GM19239 (cell line): ENCODE results near the gene GLS.
"Not testable (repeated sequence)": the region's sequence is repeated elsewhere in the genome, so short reads cannot be mapped to it uniquely, and the experiment has no call there.

ENCODE experiments used
- DNase-seq: peaks from one replicate; pipeline ENCODE4 v3.0.0; 2011; ENCODE audit warnings: low spot score; ENCODE audit not compliant: insufficient read length
- FAIRE-seq: peaks from 2 replicates; lab custom pipeline; 2011; peaks lifted over from hg19 to GRCh38; lab: Jason Lieb, UNC

Gene GLS

DNA sequence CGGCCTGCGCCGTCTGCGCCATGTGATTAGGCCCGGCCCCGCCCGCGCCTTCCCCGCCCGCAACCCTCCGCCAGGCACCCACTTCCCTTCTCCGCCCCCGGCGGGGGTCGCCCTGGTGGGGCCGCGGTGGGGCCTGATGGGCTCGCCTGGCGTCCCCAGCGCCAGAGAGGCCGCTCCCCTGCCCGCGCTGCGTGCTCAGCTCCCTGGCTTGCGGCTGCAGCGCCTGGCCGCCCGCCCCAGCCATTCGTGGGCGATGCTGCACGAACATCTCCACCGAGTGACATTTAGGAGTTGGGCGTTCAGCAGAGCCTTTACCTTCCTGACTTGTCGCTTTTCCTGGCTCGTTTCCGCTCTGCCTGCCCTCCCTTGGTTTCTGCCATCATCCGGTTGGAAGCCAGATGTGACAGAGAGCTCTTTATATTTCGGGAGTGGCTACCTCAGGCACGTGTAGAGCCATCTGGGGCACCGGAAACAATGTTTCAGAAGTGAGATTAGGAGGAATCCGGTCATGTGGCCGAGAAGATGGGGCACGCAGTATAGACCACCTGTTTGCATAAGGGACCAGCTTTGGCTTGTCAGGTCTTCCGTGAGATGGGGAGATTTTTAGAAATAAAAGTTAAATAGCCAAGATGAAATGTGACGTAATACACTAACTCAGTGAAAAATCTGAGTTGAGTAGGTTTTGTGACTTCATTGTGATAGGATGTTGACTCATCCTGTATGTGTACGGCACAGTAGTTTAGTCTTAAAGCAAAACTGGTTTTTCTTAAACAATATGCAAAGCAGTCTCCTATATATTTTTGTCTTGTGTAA, 1.2 kb downstream of the GLS start:
- peak; percentile 28 for DNase-seq
- FAIRE-seq, result peak; percentile 98

DNA sequence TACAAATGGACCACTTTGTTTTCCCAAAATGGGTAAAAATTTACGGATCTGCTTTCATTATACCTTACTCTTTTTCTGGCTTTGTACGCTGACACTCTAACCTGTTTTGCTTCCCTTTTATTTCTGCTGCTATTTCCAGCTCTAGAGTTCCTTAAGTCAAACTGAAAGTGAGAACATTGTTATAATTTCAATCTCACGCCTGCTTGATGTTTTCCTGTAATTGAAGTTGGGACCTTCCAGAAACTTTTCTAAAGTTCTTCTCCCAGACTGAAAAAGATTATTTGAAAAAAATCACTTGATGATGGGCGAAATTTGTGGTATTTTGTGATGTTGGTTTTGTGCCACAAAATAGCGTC, 1.8 kb downstream of the GLS start:
- FAIRE-seq, result no peak

DNA sequence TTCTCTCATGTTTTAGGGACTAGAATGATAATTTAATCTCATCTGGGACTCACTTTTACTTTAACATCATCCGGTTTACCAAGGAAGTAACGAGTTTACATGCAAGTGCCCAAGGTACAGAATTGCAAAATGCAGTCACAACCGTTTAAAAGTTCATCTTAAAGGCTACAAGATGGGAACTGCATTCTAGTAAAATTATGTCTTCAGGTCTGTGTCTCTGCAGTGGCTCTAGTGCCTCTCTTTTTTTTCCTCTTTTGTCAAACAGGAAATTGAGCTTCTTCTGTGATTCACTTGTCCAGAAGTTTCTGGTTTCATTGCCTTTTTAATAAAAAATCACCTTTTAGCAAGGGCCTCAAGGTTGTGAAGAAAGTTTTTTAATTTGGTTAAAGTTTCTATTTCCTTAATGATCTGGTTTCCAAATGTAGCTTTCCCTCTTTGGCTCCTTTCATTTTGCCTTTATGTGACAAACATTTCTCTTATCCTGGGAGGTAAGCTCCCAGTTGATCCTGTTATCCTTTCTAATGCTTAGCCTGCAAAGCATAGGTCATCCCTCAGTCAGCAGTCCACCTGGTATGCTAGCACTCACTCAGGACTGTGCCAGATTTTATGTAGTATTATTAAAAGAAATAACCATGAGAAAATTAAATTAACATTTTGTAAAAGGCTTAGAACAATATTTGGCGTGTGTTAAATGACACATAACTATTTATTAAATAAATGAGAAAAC, 2.4 kb downstream of the GLS start:
- DNase-seq, result no peak

More for the DNA sequence above, 1.8 kb downstream of the GLS start:
- no peak for DNase-seq

DNA sequence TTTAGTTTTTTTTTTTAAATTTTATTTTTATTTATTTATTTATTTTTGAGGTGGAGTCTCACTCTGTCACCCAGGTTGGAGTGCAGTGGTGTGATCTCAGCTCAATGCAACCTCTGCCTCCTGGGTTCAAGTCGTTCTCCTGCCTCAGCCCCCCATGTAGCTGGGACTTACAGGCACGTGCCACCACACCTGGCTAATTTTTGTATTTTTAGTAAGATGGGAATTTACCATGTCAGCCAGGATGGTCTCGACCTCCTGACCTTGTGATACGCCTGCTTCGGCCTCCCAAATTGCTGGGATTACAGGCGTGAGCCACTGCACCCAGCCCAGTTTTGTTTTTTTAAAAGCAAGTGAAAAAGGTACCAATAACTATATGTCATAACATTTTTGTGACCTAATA, 5.2 kb downstream of the GLS start:
- FAIRE-seq, result peak; percentile 71
- not testable (repeated sequence) for DNase-seq

More for the DNA sequence above, 2.4 kb downstream of the GLS start:
- no peak for FAIRE-seq

DNA sequence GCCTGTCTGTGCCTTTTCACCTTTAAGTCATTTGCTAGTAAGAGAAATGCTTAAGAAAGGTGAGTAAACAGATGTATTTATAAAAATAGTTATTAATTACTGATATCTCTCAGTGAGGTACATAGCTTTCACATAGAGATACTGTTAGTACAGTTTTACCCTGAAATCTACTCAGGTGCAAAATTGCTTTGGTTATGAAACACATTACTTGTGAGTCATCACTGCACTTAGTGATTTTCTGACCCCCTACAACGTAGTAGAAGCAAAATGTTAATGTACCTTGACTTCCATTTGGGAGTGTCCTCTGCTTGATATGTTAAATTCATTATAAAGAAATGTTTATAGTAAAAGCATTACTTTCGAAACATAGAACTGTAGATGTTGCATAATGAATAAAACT, 6.5 kb downstream of the GLS start:
- DNase-seq, result no peak
- peak; percentile 65 for FAIRE-seq

DNA sequence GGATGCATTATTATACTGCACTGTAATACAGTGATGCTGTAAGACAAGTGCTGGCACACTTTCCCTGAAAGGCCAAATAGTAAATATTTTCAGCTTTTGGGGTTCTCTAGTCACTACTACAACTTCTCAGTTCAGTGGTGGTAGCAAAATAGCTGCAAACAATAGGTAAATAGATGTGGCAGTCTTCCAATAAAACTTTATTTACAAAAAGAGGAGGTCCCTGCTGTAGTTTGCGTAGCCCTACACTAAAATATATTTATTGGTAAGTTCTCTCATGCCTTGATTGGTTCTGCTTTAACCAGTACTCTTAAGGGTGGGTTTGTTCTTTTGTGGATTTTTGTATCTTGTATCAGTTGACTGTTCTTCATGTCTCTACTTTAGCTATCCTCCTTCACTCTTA, 7.8 kb downstream of the GLS start:
- DNase-seq (no peak), FAIRE-seq (no peak)

DNA sequence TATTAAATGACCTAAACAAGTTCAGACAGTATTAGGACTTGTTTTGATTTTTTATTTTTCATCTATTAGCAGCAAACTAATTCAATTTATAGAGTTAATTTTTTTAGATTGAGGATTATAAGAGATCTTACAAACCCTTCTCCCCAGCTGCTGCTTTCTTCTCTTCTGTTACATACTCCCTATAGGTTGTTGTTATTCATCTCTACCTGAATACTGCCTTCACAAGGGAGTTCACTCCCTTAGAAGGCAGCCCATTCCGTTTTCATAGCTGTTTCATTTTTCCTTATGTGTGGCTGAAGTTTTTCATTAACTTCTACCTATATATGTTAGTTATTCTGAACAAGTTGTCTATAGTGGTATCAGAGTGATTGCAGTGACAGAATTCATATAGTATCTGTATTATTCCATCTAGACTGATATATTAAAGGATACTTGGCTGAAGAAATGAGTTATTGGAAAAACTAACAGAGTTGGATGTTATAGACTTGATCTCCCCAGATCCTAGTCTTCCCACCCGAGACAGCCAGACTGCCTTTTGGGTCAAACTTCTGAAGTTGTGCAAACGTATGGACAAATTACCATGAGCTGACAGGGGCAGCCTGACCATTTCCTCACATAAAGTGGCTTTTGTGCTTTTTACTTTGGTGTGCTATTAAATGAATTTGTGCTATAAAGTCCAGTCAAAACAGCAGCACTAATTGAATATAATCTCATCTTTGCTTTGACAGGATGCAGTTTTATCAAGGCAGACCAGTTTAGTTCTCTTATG, 8.7 kb downstream of the GLS start:
- FAIRE-seq (no peak), DNase-seq (no peak)

DNA sequence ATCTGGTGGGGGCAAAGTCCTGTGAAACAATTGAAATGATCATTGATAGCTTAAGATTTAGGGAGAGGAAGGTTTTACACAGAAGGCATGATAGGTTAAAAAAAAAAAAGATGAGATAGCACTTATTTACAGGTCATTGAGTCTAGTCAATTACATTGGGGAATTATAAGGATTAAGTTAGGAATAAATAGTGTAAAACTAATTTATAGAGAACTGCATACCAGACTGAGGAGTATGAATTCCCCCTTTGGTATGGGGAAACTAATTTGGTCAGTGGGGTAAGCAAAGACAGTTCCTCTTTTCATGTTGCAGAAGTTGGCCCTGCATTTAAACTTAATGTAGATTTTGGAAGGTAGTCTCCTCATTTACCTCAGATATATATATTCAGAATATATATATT, 10.8 kb downstream of the GLS start:
- DNase-seq (no peak), FAIRE-seq (peak; percentile 66)

DNA sequence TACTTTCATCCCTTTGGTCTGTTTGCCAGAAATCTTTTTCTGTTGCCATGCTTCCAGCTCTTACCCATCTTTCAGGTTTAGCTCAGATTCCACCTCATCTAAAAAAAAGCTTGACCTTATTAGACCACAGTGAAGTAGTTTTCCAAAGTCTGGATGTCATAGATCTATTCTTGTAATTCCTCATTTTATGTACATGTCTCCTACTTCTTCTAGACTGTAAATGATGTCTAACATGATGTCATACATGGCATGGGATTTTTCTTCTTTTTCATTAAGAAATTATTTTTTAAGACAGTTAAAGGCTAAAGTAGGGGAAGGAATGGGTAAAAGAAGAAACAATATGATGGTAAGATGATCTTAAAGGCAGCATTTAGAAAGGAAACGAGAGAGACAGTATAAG, 11.3 kb downstream of the GLS start:
- DNase-seq (no peak), FAIRE-seq (no peak)

DNA sequence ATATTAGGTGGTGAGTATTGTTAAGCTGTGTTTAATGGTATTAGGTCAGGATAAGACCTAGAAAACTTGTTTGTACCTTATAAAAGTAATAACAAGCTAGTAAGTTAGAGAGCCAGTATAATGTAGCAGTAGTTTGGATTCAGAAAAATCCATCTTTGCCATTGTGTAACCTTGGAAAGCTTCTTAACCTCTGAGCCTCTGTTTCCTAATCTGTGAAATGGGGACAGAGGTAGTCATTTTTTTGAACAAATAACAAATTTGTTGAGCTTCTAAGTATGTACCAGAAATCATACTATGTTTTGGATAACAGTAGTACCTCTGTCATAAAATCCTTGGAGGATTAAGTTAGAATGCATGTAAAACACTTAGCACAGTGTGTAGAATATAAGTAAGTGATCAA, 12.5 kb downstream of the GLS start:
- no peak for FAIRE-seq
- DNase-seq, result no peak

DNA sequence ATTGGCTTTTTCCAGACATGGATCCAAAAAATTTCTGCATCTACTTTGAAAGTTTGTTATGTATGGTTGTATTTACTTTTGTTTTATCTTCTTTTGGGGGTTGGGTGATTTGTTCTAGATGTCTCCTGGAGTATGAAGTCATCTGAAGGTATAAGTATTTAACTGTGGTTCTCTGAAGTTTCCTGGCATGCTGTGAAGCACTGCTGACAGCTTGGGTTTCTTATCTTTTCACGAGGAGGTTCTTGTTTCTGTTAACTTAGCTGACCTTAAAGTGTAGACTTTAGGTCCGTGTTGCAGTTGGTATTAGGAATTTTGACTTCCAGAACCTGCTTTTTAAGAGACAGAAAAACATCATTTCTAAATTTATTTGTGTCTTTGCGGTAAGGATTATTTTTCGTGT, 15.9 kb downstream of the GLS start:
- FAIRE-seq, result no peak
- no peak for DNase-seq

DNA sequence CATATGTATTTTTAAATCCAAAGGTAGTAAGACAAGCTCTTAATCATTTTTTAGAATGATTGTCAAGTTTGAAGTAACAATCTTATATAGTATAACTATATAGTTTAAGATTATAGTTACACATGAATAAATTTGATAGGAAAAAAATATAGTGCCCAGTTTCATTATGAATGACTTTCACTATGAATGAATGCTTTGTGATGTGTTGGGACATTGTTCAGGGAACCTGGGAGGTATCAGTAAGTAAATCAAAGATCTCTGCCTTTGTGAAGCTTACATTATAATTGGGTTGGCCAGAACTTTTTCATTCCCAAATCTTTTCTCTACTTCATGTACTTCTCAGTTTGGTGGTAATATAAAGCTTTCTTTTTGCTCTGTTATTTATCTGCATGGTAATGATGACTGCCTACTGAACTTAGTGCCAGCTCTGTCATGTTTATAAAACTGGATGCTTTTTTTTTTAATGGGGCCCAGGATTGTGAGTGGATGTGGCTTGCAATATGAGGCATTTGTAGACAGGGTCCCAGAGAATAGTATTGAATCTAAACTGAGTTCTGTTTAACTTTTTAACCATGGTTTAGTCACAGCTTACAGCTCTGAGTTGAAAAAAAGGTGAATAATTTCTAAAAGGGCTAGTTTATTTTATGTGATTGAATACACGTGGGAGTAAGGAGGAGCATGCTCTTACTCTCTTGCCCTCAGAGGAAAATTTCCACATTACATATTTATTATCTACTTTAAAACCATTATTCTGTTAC, 23.3 kb downstream of the GLS start:
- FAIRE-seq, result no peak

DNA sequence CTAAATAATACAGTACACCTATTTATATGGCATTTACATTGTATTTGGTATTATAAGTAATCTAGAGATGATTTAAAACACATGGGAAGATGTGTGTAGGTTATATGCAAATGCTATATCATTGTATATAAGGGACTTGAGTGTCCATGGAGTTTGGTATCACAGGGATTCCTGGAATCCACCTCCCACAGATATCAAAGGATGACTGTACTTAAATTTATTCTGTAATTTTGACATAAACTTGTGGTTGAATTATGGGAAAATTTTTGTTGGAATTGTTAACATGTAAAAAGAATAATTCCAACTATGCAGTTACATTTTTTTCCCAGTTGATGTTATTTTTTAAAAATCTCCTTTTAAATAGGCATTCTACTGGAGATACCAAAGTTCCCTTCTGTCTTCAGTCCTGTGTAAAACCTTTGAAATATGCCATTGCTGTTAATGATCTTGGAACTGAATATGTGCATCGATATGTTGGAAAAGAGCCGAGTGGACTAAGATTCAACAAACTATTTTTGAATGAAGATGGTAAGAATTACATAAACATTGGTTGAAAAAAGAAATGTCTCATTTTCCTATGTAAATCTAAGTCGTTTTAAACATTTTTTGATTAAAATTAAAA, 24.1 kb downstream of the GLS start:
- no peak for DNase-seq
- FAIRE-seq, result no peak

More for the DNA sequence above, 23.3 kb downstream of the GLS start:
- no peak for DNase-seq

DNA sequence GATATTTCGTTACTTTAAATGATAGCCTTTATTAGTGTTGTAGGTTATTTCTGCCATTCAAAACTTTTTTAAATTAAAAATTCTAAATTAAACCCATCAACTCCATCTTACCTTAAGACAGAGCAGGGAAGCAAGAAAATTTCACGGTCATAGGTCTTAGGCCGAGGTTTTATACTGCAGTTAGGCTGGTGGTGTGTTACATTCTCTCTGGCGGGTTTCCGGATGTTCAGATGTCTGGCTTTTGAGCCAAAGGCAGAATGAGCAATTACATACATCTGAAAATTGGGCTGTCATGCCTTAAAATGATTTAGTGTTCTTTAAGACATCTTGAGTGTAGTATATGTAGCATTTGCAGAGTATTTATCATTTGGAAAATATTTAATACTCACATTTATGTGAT, 27.9 kb downstream of the GLS start:
- no peak for FAIRE-seq

DNA sequence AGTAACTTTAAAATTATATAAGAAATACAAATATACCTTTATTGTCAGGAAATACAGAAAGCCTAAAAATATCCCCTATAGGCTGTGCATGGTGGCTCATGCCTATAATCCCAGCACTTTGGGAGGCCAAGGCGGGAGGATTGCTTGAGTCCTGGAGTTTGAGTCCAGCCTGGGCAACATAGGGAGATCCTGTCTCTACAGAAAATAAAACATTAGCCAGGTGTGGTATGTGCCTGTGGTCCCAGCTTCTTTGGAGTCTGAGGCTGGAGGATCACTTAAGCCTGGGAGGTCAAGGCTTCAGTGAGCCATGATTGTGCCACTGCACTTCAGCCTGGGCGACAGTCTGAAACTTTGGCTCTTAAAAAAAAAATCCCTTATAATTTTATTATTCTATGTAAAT, 29.1 kb downstream of the GLS start:
- no peak for FAIRE-seq
- no peak for DNase-seq

More for the DNA sequence above, 27.9 kb downstream of the GLS start:
- no peak for DNase-seq

DNA sequence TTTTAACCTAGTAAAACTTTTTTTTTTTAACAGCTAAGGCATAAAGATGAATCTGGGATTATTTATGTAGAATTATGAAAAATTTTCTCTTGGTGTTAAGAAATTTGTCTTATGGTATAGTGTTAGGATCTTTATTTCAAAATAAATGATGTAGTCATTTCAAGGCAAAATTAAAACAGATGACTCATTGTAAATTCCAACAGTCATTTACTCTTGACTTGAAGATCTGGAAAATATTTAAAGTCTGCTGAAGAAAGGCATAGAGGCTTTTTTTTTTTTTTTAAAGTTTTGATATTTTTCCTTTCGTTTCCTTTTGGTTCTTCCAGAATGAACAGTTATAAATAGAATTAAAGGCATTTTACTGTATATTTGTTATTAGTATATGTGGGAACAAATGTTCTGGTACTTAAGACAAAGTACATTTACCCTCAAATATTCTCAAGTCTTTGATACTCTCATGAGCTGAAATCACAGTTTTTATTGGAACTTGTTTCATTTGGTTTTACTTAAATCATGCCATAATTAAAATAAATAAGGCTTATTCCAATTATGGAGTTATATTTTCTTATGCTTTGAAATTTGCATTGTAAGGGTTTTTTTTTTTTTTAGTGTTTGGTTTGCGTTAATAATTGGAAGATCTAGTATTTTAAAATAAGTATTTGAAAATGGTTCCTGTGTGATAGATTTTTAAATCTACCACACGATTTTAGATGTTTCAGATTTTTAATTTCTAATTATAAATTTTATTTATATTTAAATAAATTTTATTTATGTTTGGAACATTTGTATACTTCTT, 29.9 kb downstream of the GLS start:
- peak; percentile 33 for FAIRE-seq

DNA sequence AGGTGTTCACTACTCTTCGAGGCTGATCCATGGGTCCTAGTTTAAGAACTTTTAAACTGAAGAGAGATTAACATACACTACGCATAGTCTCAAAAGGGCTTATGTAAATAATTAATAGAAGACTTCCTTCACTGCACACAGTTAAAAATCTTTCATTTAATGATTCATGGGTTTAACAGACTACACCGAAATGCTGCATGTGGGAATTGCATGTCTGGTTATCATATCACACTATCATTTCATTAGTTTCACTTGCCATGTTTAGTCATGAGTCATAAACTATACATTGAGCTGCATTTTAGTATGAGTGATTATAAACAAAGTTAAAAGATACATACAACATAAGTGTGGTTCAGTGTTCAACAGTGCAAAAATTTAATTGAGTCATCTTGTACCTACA, 31.2 kb downstream of the GLS start:
- peak; percentile 14 for DNase-seq
- FAIRE-seq, result peak; percentile 97

More for the DNA sequence above, 29.9 kb downstream of the GLS start:
- DNase-seq, result no peak

DNA sequence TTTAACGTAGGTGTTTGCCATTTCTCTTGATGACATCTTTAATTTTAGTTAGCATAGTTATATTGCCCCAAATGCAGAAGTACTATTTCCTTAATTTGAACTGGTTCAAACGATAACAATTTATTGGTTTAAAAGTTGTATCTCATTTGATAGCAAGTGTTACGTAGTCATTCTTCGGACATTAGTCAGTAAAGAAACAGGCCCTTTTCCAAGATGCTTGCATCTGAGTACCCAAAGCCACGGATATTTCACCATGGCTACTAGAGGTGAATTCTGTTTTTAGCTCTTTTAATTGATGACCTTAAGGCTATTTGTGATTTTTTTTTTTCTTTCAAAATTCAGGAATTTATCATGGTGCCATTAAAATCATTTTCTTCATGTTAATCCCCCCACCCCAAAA, 32.1 kb downstream of the GLS start:
- FAIRE-seq (peak; percentile 80), DNase-seq (no peak)

DNA sequence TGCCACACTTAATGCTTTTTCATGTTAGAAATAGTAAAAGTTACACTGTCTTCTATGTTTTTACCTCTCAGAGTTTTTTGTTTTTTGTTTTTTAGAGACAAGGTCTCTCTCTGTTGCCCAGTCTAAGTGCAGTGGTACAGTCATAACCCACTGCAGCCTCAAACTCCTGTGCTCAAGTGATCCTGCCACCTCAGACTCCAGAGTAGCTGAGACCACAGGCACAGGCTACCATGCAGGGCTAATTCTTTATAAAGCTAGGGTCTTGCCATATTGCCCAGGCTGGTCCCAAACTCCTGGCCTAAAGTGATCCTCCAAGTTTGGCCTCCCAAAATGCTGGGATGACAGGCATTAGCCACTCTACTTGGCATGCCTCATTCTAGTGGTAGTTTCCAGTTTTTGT, 33.1 kb downstream of the GLS start:
- FAIRE-seq (peak; percentile 62), DNase-seq (no peak)
